Hepatocyte (in vitro differentiated cells): Measurements from ENCODE around the gene LATS2. TPM values are rescaled to one million over a fixed set of nuclear protein-coding genes. Genes with fewer than 3 reads are reported as not detected.

ENCODE experiments used
- DNase-seq: peaks from one replicate; pipeline ENCODE4 v3.0.0-alpha.2; 2016; ENCODE audit warnings: low spot score
- H2AFZ ChIP-seq: fragments of 200-600 bp; sonication (generic); 2 replicates; pipeline ENCODE4 v1.6.0; 2016; ENCODE audit warnings: antibody characterized with exemption, mild to moderate bottlenecking
- H3K27ac ChIP-seq: fragments of 200-600 bp; sonication (generic); 2 replicates; pipeline ENCODE4 v1.5.1; 2016; ENCODE audit warnings: mild to moderate bottlenecking
- H3K27me3 ChIP-seq: fragments of 200-600 bp; sonication (generic); 2 replicates; pipeline ENCODE4 v1.6.1; 2016
- H3K36me3 ChIP-seq: fragments of 200-600 bp; sonication (generic); replicated peaks from 2 replicates; pipeline ENCODE4 v1.5.1; 2016; ENCODE audit warnings: low read depth; ENCODE audit not compliant: insufficient read depth
- H3K4me1 ChIP-seq: fragments of 200-600 bp; sonication (generic); 2 replicates; pipeline ENCODE4 v1.5.1; 2016; ENCODE audit warnings: mild to moderate bottlenecking, moderate library complexity; ENCODE audit not compliant: insufficient read depth
- H3K4me2 ChIP-seq: fragments of 200-600 bp; sonication (generic); 2 replicates; pipeline ENCODE4 v1.6.0; 2016
- H3K4me3 ChIP-seq: fragments of 200-600 bp; sonication (generic); 2 replicates; pipeline ENCODE4 v1.5.1; 2016; ENCODE audit warnings: mild to moderate bottlenecking
- H3K79me2 ChIP-seq: fragments of 200-600 bp; sonication (generic); 2 replicates; pipeline ENCODE4 v1.6.0; 2017; ENCODE audit warnings: mild to moderate bottlenecking
- H3K9me2 ChIP-seq: fragments of 200-600 bp; sonication (generic); replicated peaks from 2 replicates; pipeline ENCODE4 v1.6.0; 2017; ENCODE audit warnings: mild to moderate bottlenecking; ENCODE audit not compliant: insufficient read depth
- H3K9me3 ChIP-seq: fragments of 200-600 bp; sonication (generic); 2 replicates; pipeline ENCODE4 v1.5.1; 2016; ENCODE audit warnings: low read depth, mild to moderate bottlenecking
- H4K20me1 ChIP-seq: fragments of 200-600 bp; sonication (generic); 2 replicates; pipeline ENCODE4 v1.6.0; 2016; ENCODE audit warnings: mild to moderate bottlenecking; ENCODE audit not compliant: insufficient read depth, poor library complexity, severe bottlenecking
- CTCF ChIP-seq: fragments of 200-600 bp; sonication (generic); IDR thresholded peaks from 2 replicates; pipeline ENCODE4 v1.5.1; 2016; ENCODE audit warnings: antibody characterized with exemption, mild to moderate bottlenecking; ENCODE audit not compliant: poor library complexity
- EZH2 ChIP-seq: fragments of 200-600 bp; sonication (generic); IDR thresholded peaks from 2 replicates; pipeline ENCODE4 v1.6.1; 2016; ENCODE audit warnings: antibody characterized with exemption, mild to moderate bottlenecking, borderline replicate concordance
- EZH2phosphoT487 ChIP-seq: fragments of 200-600 bp; sonication (generic); IDR thresholded peaks from one replicate; pipeline ENCODE4 v1.6.1; 2018; ENCODE audit warnings: antibody characterized with exemption, mild to moderate bottlenecking, low read depth, moderate library complexity; ENCODE audit not compliant: unreplicated experiment, severe bottlenecking
- WGBS: methylation state at CpG from one replicate; pipeline ENCODE4 v1.1.6; 2016; ENCODE audit warnings: low lambda C conversion rate; ENCODE audit errors: missing lambda C conversion rate; 5-methylcytosine and 5-hydroxymethylcytosine counted together
- polyA plus RNA-seq: library from polyadenylated mRNA; unstranded; fragments of >200 nt; fragmentation: Nextera tagmentation; extraction: Ambion mirVana; gene quantifications from 2 replicates; pipeline ENCODE4 v1.2.1, GENCODE V29; 2016
- total RNA-seq: library from RNA; depleted of rRNA; stranded (reverse); fragments of >200 nt; gene quantifications from 2 replicates; pipeline ENCODE4 v1.2.3, GENCODE V29; 2014

The LATS2 gene
- total and polyA plus RNA-seq, 2 experiments from 2014 or later, result 6.2 to 15.5 TPM

- no peaks in the 10 kb centered on the region for H3K4me1 ChIP-seq
- H3K79me2 ChIP-seq, result no peaks in the 10 kb centered on the region
- H4K20me1 ChIP-seq, result no peaks in the 10 kb centered on the region
- H3K9me2 ChIP-seq, result no peaks in the 10 kb centered on the region
- H3K36me3 ChIP-seq, result no peaks in the 10 kb centered on the region
- H3K9me3 ChIP-seq, result no peaks in the 10 kb centered on the region
- TF ChIP-seq EZH2 (no peak), EZH2phosphoT487 (no peak), CTCF (no peak)
- no peak overlapping the region for H3K4me3 ChIP-seq
- no peak for DNase-seq
- H2AFZ ChIP-seq, result no peak overlapping the region
- WGBS, result 94% methylated on average over 7 of the region's 7 CpGs
- no peak overlapping the region for H3K27ac ChIP-seq
- no peaks in the 10 kb centered on the region for H3K27me3 ChIP-seq
- no peak overlapping the region for H3K4me2 ChIP-seq
These were observed 38.8 kb upstream of the LATS2 start for GRCh38 chr13:21100211-21100610.

GRCh38 chr13:21095311-21095710, 33.9 kb upstream of the LATS2 start:
- Histone ChIP-seq H2AFZ (no peak overlapping the region), H3K9me3 (no peaks in the 10 kb centered on the region), H3K79me2 (no peaks in the 10 kb centered on the region), H3K4me1 (no peaks in the 10 kb centered on the region), H3K27me3 (no peaks in the 10 kb centered on the region), H3K9me2 (no peaks in the 10 kb centered on the region), H3K36me3 (no peaks in the 10 kb centered on the region), H3K4me2 (no peak overlapping the region), H3K4me3 (no peak overlapping the region), H4K20me1 (no peaks in the 10 kb centered on the region), H3K27ac (no peak overlapping the region)
- TF ChIP-seq CTCF, result no peak
- TF ChIP-seq EZH2, result no peak
- TF ChIP-seq EZH2phosphoT487, result no peak
- WGBS, result 96% methylated on average over 1 of the region's 1 CpG
- no peak for DNase-seq

- 92% methylated on average over 3 of the region's 3 CpGs for WGBS
- Histone ChIP-seq H3K27ac (no peak overlapping the region), H3K9me3 (no peaks in the 10 kb centered on the region), H3K4me1 (no peaks in the 10 kb centered on the region), H3K27me3 (no peaks in the 10 kb centered on the region), H3K79me2 (no peaks in the 10 kb centered on the region), H3K4me3 (no peak overlapping the region), H3K9me2 (no peaks in the 10 kb centered on the region), H4K20me1 (no peaks in the 10 kb centered on the region), H3K36me3 (no peaks in the 10 kb centered on the region), H3K4me2 (no peak overlapping the region), H2AFZ (no peak overlapping the region)
- DNase-seq, result no peak
- TF ChIP-seq EZH2 (no peak), CTCF (no peak), EZH2phosphoT487 (no peak)
These were observed 28.4 kb upstream of the LATS2 start for GRCh38 chr13:21089830-21090229.

GRCh38 chr13:21088534-21088933, 27.1 kb upstream of the LATS2 start:
- 90% methylated on average over 1 of the region's 1 CpG for WGBS

More at GRCh38 chr13:21088534-21088933, 27.1 kb upstream of the LATS2 start:
- Histone ChIP-seq H3K27me3 (no peaks in the 10 kb centered on the region), H3K4me1 (no peaks in the 10 kb centered on the region), H3K79me2 (no peaks in the 10 kb centered on the region), H3K36me3 (no peaks in the 10 kb centered on the region), H3K27ac (no peak overlapping the region), H3K9me3 (no peaks in the 10 kb centered on the region), H3K9me2 (no peaks in the 10 kb centered on the region), H4K20me1 (no peaks in the 10 kb centered on the region), H2AFZ (no peak overlapping the region), H3K4me2 (no peak overlapping the region), H3K4me3 (no peak overlapping the region)
- TF ChIP-seq EZH2phosphoT487, result no peak
- DNase-seq, result no peak
